ENCODE results near the gene CTTNBP2.

DNA sequence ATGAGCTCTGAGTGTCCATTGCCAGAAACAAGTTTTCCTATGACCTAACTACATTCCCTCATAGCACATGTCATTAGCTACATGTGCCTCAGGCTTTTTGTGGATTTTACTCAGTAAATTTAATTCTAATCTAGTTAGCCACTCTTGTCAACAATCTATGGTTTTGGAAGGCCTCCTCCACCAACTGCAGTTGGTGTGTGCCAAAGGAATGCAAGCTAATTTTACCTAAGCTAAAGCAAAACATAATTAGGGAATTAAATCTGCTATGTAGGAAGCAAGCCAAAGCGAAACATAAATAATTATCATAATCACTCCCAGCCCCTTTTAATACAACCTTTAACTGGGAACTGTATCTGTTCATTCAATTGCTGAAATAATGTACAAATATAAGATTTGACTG lies 3.5 kb upstream of the CTTNBP2 start:
- TF ChIP-seq CTCF (IDR thresholded peaks at IDR 0.05 in 8 of 11, conservative IDR thresholded peaks at IDR 0.05 in 3 of 11), result no peak
- TF ChIP-seq POLR2AphosphoS5 (IDR thresholded peaks at IDR 0.05), result no peak
- no peak for TF ChIP-seq POLR2A (IDR thresholded peaks at IDR 0.05)

All from spleen (tissue), 7 donors.